LNCaP clone FGC (cell line): ENCODE data around the gene UNC119B.

ENCODE experiments used
- DNase-seq: peaks from one replicate; pipeline ENCODE4 v3.0.0-alpha.2; 2011; ENCODE audit warnings: low read depth
- H3K4me3 ChIP-seq: 2 replicates; pipeline ENCODE4 v1.5.1; 2011; ENCODE audit warnings: mild to moderate bottlenecking, low read depth, low read length, control low read depth
- TF ChIP-seq, protein P1 (sequence below): IDR thresholded peaks from 2 replicates; pipeline ENCODE4 v1.5.1; 2012; ENCODE audit warnings: mild to moderate bottlenecking; ENCODE audit not compliant: control insufficient read depth, insufficient read depth; ENCODE audit errors: extremely low read depth

UNC119B gene

DNA sequence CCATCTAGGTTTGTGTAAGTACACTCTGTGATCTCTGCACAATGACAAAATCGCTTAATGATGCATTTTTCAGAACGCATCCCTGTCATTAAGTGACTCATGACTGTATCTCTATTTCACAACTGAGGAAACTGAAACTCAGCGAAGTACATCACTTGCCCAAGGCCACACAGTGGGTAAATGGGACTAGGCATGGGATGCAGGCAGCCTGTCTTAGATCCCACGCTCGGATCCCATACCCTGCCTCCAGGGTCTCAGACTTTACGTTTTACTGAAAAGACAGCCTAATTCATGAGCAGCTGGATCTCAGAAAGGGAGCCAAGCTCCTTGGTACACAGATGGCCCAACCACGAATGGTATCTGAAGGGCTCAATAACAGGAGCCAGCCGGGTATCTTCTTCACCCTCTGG is 25.7 kb upstream of the UNC119B start:
- TF ChIP-seq, protein P1, sequence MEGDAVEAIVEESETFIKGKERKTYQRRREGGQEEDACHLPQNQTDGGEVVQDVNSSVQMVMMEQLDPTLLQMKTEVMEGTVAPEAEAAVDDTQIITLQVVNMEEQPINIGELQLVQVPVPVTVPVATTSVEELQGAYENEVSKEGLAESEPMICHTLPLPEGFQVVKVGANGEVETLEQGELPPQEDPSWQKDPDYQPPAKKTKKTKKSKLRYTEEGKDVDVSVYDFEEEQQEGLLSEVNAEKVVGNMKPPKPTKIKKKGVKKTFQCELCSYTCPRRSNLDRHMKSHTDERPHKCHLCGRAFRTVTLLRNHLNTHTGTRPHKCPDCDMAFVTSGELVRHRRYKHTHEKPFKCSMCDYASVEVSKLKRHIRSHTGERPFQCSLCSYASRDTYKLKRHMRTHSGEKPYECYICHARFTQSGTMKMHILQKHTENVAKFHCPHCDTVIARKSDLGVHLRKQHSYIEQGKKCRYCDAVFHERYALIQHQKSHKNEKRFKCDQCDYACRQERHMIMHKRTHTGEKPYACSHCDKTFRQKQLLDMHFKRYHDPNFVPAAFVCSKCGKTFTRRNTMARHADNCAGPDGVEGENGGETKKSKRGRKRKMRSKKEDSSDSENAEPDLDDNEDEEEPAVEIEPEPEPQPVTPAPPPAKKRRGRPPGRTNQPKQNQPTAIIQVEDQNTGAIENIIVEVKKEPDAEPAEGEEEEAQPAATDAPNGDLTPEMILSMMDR: no peak
- H3K4me3 ChIP-seq: no peak overlapping the region
- no peak for DNase-seq

- TF ChIP-seq, protein P1: no peak
- DNase-seq: no peak
- H3K4me3 ChIP-seq: peak overlapping the region; percentile 94
Measured at GRCh38 chr12:120685522-120685921, 24.7 kb upstream of the UNC119B start.

- peak; percentile 94 for DNase-seq
- TF ChIP-seq, protein P1: no peak
- H3K4me3 ChIP-seq: peak overlapping the region; percentile 94
Measured at GRCh38 chr12:120686151-120686689, 24.0 kb upstream of the UNC119B start.

GRCh38 chr12:120686690-120687577 is 23.3 kb upstream of the UNC119B start, which contains the start of gene MLEC:
Gene MLEC, plus strand, starts transcription at chr12:120687149. Its CDS starts 148 bp downstream, at chr12:120687297.
- DNase-seq: peak; percentile 93
- H3K4me3 ChIP-seq: peak within 1 kb of the TSS; percentile 94
- TF ChIP-seq, protein P1: 0 out of 2 replicates have a peak, but pooled peaks have one; percentile 13

GRCh38 chr12:120687578-120688289 is 22.5 kb upstream of the UNC119B start:
- peak overlapping the region; percentile 94 for H3K4me3 ChIP-seq
- TF ChIP-seq, protein P1: no peak
- no peak for DNase-seq

- no peak for DNase-seq
- peak overlapping the region; percentile 94 for H3K4me3 ChIP-seq
- TF ChIP-seq, protein P1: no peak
Measured at GRCh38 chr12:120688527-120689071, 21.7 kb upstream of the UNC119B start.
